ENCODE data around the gene HOXA7.

The HOXA7 gene

DNA sequence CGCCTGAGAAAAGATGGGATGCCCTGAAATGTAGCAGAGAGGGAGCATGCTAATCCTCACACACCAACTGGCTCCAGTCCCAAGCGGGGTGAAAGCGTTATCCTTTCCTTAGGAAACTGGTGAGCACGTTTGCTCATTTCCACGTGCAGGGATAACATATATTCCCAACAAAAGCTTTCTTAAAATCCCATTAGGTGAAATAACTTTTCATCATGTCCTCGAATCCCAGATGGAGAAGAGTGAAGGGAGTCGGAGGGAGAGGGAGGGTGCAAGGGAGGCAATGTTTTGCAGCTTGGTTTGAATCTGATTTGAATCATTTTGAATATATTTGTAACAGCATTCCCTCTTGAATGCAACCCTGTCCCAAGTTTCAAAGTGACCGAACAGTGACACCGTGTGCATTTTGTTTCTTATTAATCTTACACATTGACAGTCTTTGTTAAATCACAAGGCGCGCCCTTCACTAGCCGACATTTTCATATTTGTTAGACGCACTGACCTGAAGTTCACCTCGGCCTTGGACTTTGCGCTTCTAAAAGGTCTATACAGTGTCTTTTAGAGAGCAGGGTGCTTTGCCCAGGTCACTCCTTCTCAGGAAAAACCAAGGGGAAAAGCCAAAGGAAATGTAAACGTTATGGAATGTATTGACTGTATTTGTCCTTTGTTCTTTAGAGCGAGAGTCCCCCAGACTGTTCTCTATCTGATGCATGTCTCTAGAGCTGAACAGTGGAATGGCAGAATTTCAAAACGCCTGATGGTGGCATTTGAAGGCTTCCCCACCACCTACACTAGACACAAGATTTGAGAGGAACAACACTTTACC, 22.9 kb downstream of the HOXA7 start:
- Histone ChIP-seq H3K27ac (ENCODE audit: insufficient read depth in 1 of 2, low read depth in 1 of 2, low read length in 2 of 2, poor library complexity in 1 of 2, severe bottlenecking in 2 of 2) (peak overlapping the region in 1 of 2 experiments; percentile 44), H3K27me3 (replicated peaks in 2 of 5; ENCODE audit: control insufficient read depth in 4 of 5, insufficient read depth in 5 of 5, low read length in 4 of 5) (no peaks in the 10 kb centered on the region), H3K4me1 (ENCODE audit: control extremely low read depth in 1 of 4, control insufficient read depth in 4 of 4, insufficient read depth in 4 of 4, low read length in 3 of 4) (peaks cover 23 to 67% (median 43%) of the 10 kb centered on the region in 4 experiments), H3K9me3 (ENCODE audit: control extremely low read depth in 1 of 5, control insufficient read depth in 4 of 5, insufficient read depth in 2 of 5, low read depth in 1 of 5, low read length in 4 of 5) (no peaks in the 10 kb centered on the region), H3K4me3 (ENCODE audit: control insufficient read depth in 1 of 7, extremely low read depth in 1 of 7, insufficient read depth in 4 of 7, low read depth in 2 of 7, low read length in 6 of 7) (no peak overlapping the region), H3K36me3 (ENCODE audit: control insufficient read depth in 4 of 4, insufficient read depth in 4 of 4, low read length in 3 of 4) (peaks cover 4 to 66% (median 37%) of the 10 kb centered on the region in 4 experiments)
- POLR2A ChIA-PET: interaction anchor here (0.6 to 1.2 kb wide), 2 partner anchors 11 to 26 kb away, joined by 3 to 4 read pairs; no protein-coding TSS in a partner anchor
- CTCF ChIA-PET: interaction anchor here (0.8 to 1.9 kb wide), 4 partner anchors 15 to 267 kb away, joined by 3 to 7 read pairs (median 4); no protein-coding TSS in a partner anchor
- no peak for DNase-seq
- 84% methylated on average over 11 of the region's 18 CpGs for WGBS (ENCODE audit: insufficient coverage)

GRCh38 chr7:27132978-27133377, 23.5 kb downstream of the HOXA7 start:
- Histone ChIP-seq H3K4me3 (ENCODE audit: control insufficient read depth in 1 of 7, extremely low read depth in 1 of 7, insufficient read depth in 4 of 7, low read depth in 2 of 7, low read length in 6 of 7) (no peak overlapping the region), H3K4me1 (ENCODE audit: control extremely low read depth in 1 of 4, control insufficient read depth in 4 of 4, insufficient read depth in 4 of 4, low read length in 3 of 4) (peaks cover 23 to 60% (median 37%) of the 10 kb centered on the region in 4 experiments), H3K36me3 (ENCODE audit: control insufficient read depth in 4 of 4, insufficient read depth in 4 of 4, low read length in 3 of 4) (peaks cover 4 to 68% (median 38%) of the 10 kb centered on the region in 4 experiments), H3K27me3 (replicated peaks in 2 of 5; ENCODE audit: control insufficient read depth in 4 of 5, insufficient read depth in 5 of 5, low read length in 4 of 5) (no peaks in the 10 kb centered on the region), H3K27ac (ENCODE audit: insufficient read depth in 1 of 2, low read depth in 1 of 2, low read length in 2 of 2, poor library complexity in 1 of 2, severe bottlenecking in 2 of 2) (no peak overlapping the region), H3K9me3 (ENCODE audit: control extremely low read depth in 1 of 5, control insufficient read depth in 4 of 5, insufficient read depth in 2 of 5, low read depth in 1 of 5, low read length in 4 of 5) (no peaks in the 10 kb centered on the region)
- WGBS (ENCODE audit: insufficient coverage): 59% methylated on average over 3 of the region's 6 CpGs
- POLR2A ChIA-PET: no interaction called here
- CTCF ChIA-PET: interaction anchor here (0.8 to 2.8 kb wide), 3 partner anchors 18 to 280 kb away, joined by 3 to 16 read pairs (median 14); no protein-coding TSS in a partner anchor
- no peak for DNase-seq

DNA sequence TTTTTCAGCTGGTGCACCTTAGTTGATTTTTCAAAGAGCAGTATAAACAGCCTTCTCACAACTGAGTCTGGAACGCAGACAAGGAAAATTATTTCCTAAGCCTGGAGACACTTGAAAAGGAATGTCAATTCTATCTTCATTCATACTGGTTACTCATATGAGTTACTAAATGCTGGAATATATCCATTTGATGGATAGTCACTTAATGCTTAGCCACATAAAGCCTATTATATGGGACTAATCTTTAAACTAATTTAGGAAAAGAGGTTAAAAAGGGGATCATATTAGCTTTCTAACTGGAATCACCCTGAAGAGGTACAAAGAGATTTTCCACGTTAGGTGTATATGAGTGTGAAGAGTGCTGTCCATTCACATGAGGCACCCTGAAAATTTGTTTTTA, 24.3 kb downstream of the HOXA7 start:
- H3K27ac ChIP-seq (ENCODE audit: insufficient read depth in 1 of 2, low read depth in 1 of 2, low read length in 2 of 2, poor library complexity in 1 of 2, severe bottlenecking in 2 of 2): no peak overlapping the region
- H3K9me3 ChIP-seq (ENCODE audit: control extremely low read depth in 1 of 5, control insufficient read depth in 4 of 5, insufficient read depth in 2 of 5, low read depth in 1 of 5, low read length in 4 of 5): no peaks in the 10 kb centered on the region
- ChIA-PET POLR2A (interaction anchor here (1.1 kb wide), 1 partner anchor 16 kb away, joined by 6 read pairs; the partner anchor contains the start of gene HOXA6), CTCF (interaction anchor here (0.9 to 2.8 kb wide), 9 partner anchors 8 to 462 kb away, joined by 3 to 16 read pairs (median 3); no protein-coding TSS in a partner anchor)
- peaks cover 20 to 53% (median 29%) of the 10 kb centered on the region in 4 experiments for H3K4me1 ChIP-seq (ENCODE audit: control extremely low read depth in 1 of 4, control insufficient read depth in 4 of 4, insufficient read depth in 4 of 4, low read length in 3 of 4)
- no peak overlapping the region for H3K4me3 ChIP-seq (ENCODE audit: control insufficient read depth in 1 of 7, extremely low read depth in 1 of 7, insufficient read depth in 4 of 7, low read depth in 2 of 7, low read length in 6 of 7)
- H3K27me3 ChIP-seq (replicated peaks in 2 of 5; ENCODE audit: control insufficient read depth in 4 of 5, insufficient read depth in 5 of 5, low read length in 4 of 5): no peaks in the 10 kb centered on the region
- 89% methylated on average over 1 of the region's 2 CpGs for WGBS (ENCODE audit: insufficient coverage)
- no peak for DNase-seq
- H3K36me3 ChIP-seq (ENCODE audit: control insufficient read depth in 4 of 4, insufficient read depth in 4 of 4, low read length in 3 of 4): peaks cover 3 to 67% (median 40%) of the 10 kb centered on the region in 4 experiments

- Histone ChIP-seq H3K4me1 (ENCODE audit: control extremely low read depth in 1 of 4, control insufficient read depth in 4 of 4, insufficient read depth in 4 of 4, low read length in 3 of 4) (peaks cover 19 to 45% (median 22%) of the 10 kb centered on the region in 4 experiments), H3K27ac (ENCODE audit: insufficient read depth in 1 of 2, low read depth in 1 of 2, low read length in 2 of 2, poor library complexity in 1 of 2, severe bottlenecking in 2 of 2) (peak overlapping the region; percentile 37 to 73)
Measured at GRCh38 chr7:27131390-27131819, 25.1 kb downstream of the HOXA7 start.

GRCh38 chr7:27130540-27131389, 25.7 kb downstream of the HOXA7 start, which contains the start of gene HOXA4:
Gene HOXA4, minus strand, starts transcription at chr7:27130757. Its CDS starts 24 bp downstream, at chr7:27130733.
- peak within 1 kb of the TSS; percentile 37 to 73 for H3K27ac ChIP-seq (ENCODE audit: insufficient read depth in 1 of 2, low read depth in 1 of 2, low read length in 2 of 2, poor library complexity in 1 of 2, severe bottlenecking in 2 of 2)
- ChIA-PET CTCF (interaction anchor here (0.9 to 2.8 kb wide), 11 partner anchors 9 to 449 kb away, joined by 3 to 16 read pairs (median 4); no protein-coding TSS in a partner anchor), POLR2A (interaction anchor here (0.8 to 1.2 kb wide), 3 partner anchors 17 to 268 kb away, joined by 3 to 6 read pairs (median 3); partner anchors contain the start of genes HOXA6 and HOXA7)
- H3K4me3 ChIP-seq (ENCODE audit: control insufficient read depth in 1 of 7, extremely low read depth in 1 of 7, insufficient read depth in 4 of 7, low read depth in 2 of 7, low read length in 6 of 7): peak within 1 kb of the TSS; percentile 23 to 77 (median 60)
- no peaks in the 10 kb centered on the region for H3K27me3 ChIP-seq (replicated peaks in 2 of 5; ENCODE audit: control insufficient read depth in 4 of 5, insufficient read depth in 5 of 5, low read length in 4 of 5)
- peaks cover 3 to 71% (median 46%) of the 10 kb centered on the region in 4 experiments for H3K36me3 ChIP-seq (ENCODE audit: control insufficient read depth in 4 of 4, insufficient read depth in 4 of 4, low read length in 3 of 4)
- peak; percentile 84 to 90 (median 89) for DNase-seq
- WGBS (ENCODE audit: insufficient coverage): 33% methylated on average over 55 of the region's 67 CpGs
- no peaks in the 10 kb centered on the region for H3K9me3 ChIP-seq (ENCODE audit: control extremely low read depth in 1 of 5, control insufficient read depth in 4 of 5, insufficient read depth in 2 of 5, low read depth in 1 of 5, low read length in 4 of 5)
- peaks cover 13 to 38% (median 17%) of the 10 kb centered on the region in 4 experiments for H3K4me1 ChIP-seq (ENCODE audit: control extremely low read depth in 1 of 4, control insufficient read depth in 4 of 4, insufficient read depth in 4 of 4, low read length in 3 of 4)

More at GRCh38 chr7:27131390-27131819, 25.1 kb downstream of the HOXA7 start:
- H3K36me3 ChIP-seq (ENCODE audit: control insufficient read depth in 4 of 4, insufficient read depth in 4 of 4, low read length in 3 of 4): peaks cover 3 to 68% (median 43%) of the 10 kb centered on the region in 4 experiments
- ChIA-PET POLR2A (interaction anchor here (0.8 to 1.2 kb wide), 3 partner anchors 17 to 268 kb away, joined by 3 to 6 read pairs (median 3); partner anchors contain the start of genes HOXA6 and HOXA7), CTCF (interaction anchor here (0.9 to 2.8 kb wide), 13 partner anchors 9 to 462 kb away, joined by 3 to 16 read pairs (median 3); no protein-coding TSS in a partner anchor)
- WGBS (ENCODE audit: insufficient coverage): 70% methylated on average over 5 of the region's 12 CpGs
- H3K27me3 ChIP-seq (replicated peaks in 2 of 5; ENCODE audit: control insufficient read depth in 4 of 5, insufficient read depth in 5 of 5, low read length in 4 of 5): no peaks in the 10 kb centered on the region
- H3K4me3 ChIP-seq (ENCODE audit: control insufficient read depth in 1 of 7, extremely low read depth in 1 of 7, insufficient read depth in 4 of 7, low read depth in 2 of 7, low read length in 6 of 7): peak overlapping the region; percentile 23 to 77 (median 60)
- H3K9me3 ChIP-seq (ENCODE audit: control extremely low read depth in 1 of 5, control insufficient read depth in 4 of 5, insufficient read depth in 2 of 5, low read depth in 1 of 5, low read length in 4 of 5): no peaks in the 10 kb centered on the region
- no peak for DNase-seq

DNA sequence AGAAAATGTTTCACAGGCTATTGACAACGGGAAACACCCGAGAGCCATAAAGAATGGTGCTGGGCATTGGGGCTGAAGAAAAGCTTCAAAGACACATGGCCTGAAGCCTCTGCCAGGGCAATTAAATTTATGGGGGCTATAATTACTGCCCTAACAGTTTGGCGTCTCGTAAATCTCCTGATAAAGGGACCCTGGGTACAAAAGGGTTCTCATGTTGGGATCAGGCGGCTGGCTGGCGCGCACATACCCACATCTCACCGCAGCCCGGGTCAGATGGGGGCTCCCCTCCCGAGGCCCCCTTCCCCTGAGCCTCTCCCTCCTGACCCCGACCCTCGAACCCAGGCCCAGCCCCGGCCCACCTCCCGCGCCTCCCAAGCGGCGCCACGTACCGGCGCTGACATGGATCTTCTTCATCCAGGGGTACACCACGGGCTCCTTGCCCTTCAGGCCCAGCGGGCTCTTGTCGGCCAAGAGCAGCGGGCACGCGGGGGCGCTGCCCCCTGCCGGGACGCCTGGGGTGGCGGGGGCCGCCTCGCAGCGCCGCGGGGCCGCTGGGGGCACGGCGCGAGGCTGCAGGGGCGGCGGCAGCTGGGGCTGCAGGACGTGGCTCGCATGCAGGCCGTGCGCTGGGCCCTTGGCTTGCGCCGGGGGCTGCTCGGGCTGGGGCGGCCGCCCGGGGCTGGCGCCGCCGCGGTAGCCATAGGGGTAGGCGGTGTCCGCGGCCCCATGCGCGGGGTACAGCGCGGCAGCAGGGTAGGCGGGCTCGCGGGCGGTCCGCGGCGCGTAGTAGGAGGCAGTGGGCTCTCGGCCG, 26.5 kb downstream of the HOXA7 start:
- ChIA-PET CTCF (interaction anchor here (1.0 to 2.8 kb wide), 6 partner anchors 10 to 276 kb away, joined by 3 to 16 read pairs (median 6); no protein-coding TSS in a partner anchor), POLR2A (no interaction called here)
- H3K4me3 ChIP-seq (ENCODE audit: control insufficient read depth in 1 of 7, extremely low read depth in 1 of 7, insufficient read depth in 4 of 7, low read depth in 2 of 7, low read length in 6 of 7): peak overlapping the region in 6 of 7 experiments; percentile 24 to 77 (median 54)
- peaks cover 5 to 30% (median 10%) of the 10 kb centered on the region in 4 experiments for H3K4me1 ChIP-seq (ENCODE audit: control extremely low read depth in 1 of 4, control insufficient read depth in 4 of 4, insufficient read depth in 4 of 4, low read length in 3 of 4)
- no peaks in the 10 kb centered on the region for H3K9me3 ChIP-seq (ENCODE audit: control extremely low read depth in 1 of 5, control insufficient read depth in 4 of 5, insufficient read depth in 2 of 5, low read depth in 1 of 5, low read length in 4 of 5)
- no peak overlapping the region for H3K27ac ChIP-seq (ENCODE audit: insufficient read depth in 1 of 2, low read depth in 1 of 2, low read length in 2 of 2, poor library complexity in 1 of 2, severe bottlenecking in 2 of 2)
- peak in 1 of 3 donors; percentile 39 for DNase-seq
- no peaks in the 10 kb centered on the region for H3K27me3 ChIP-seq (replicated peaks in 2 of 5; ENCODE audit: control insufficient read depth in 4 of 5, insufficient read depth in 5 of 5, low read length in 4 of 5)
- peaks cover 3 to 76% (median 49%) of the 10 kb centered on the region in 4 experiments for H3K36me3 ChIP-seq (ENCODE audit: control insufficient read depth in 4 of 4, insufficient read depth in 4 of 4, low read length in 3 of 4)
- WGBS (ENCODE audit: insufficient coverage): 71% methylated on average over 56 of the region's 72 CpGs
